Calu3 (cell line): ENCODE results near the gene ADIPOR2. TPM values are rescaled to one million over a fixed set of nuclear protein-coding genes. Genes with fewer than 3 reads are reported as not detected.
A peak's percentile ranks its signal among the peaks of the same experiment; 100 is the strongest.

Source experiments
- BruUV-seq: library from RNA; stranded (reverse); fragments of 400-500 nt; replicated peaks from 2 replicates; lab custom pipeline; 2021; lab: Mats Ljungman, UMichigan
- CTCF ChIA-PET: fragments of 300-600 bp; sonication (Branson Sonifier 250); formaldehyde crosslinking; loops from one replicate; lab custom pipeline; 2022; ENCODE audit warnings: antibody characterized with exemption; lab: Charles Lee
- DNase-seq: peaks from one replicate; pipeline ENCODE4 v3.0.0; 2022
- H3K27ac Mint-ChIP-seq: one replicate; pipeline ENCODE4 v1.8.0; 2022; ENCODE audit warnings: mixed read lengths; ENCODE audit not compliant: unreplicated experiment
- H3K27me3 Mint-ChIP-seq: one replicate; pipeline ENCODE4 v1.8.0; 2022; ENCODE audit warnings: mixed read lengths; ENCODE audit not compliant: unreplicated experiment
- H3K36me3 Mint-ChIP-seq: one replicate; pipeline ENCODE4 v1.8.0; 2022; ENCODE audit warnings: mild to moderate bottlenecking, moderate library complexity, mixed read lengths; ENCODE audit not compliant: insufficient read depth, unreplicated experiment
- H3K4me1 Mint-ChIP-seq: one replicate; pipeline ENCODE4 v1.8.0; 2022; ENCODE audit warnings: mild to moderate bottlenecking, low read depth, mixed read lengths; ENCODE audit not compliant: unreplicated experiment
- H3K4me3 Mint-ChIP-seq: one replicate; pipeline ENCODE4 v1.8.0; 2022; ENCODE audit warnings: mild to moderate bottlenecking, low read depth, moderate library complexity, mixed read lengths; ENCODE audit not compliant: unreplicated experiment
- H3K9me3 Mint-ChIP-seq: one replicate; pipeline ENCODE4 v1.8.0; 2022; ENCODE audit warnings: low read depth, mixed read lengths; ENCODE audit not compliant: unreplicated experiment
- intact Hi-C: fragments of 100-400 bp; cut with micrococcal nuclease; formaldehyde crosslinking; loops from one replicate; pipeline ENCODE4 v1.10.0; 2022; ENCODE audit not compliant: unreplicated experiment
- total RNA-seq: library from RNA; stranded (reverse); gene quantifications from 2 replicates; pipeline ENCODE4 v1.2.3, GENCODE V29; 2022
- TF ChIP-seq, protein P1 (sequence below): fragments of 200-600 bp; IDR thresholded peaks from one replicate; pipeline ENCODE4 v1.8.0; 2022; ENCODE audit warnings: antibody characterized with exemption; ENCODE audit not compliant: unreplicated experiment

The ADIPOR2 gene
- total RNA-seq, 1 experiment from 2014 or later, result 90.3 TPM

DNA sequence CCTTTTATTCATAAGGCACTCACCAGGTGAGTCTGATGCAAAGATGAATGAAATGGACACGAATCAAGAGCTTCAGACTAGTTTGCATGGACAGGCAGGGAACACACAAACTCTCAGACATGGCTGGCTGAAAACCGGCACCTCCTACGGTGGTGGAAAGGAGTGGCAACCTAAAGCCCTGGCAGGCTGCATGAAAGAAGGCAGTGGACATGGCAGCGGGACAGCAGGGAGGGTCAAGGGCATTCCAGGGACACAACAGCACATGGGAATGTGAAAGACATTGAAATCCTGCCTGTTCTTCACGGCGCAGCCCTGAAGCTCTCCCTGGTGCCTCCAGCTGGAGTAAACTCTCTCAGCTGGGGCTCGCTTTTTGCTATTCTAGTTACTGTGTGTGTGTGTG, 112.9 kb downstream of the ADIPOR2 start:
- intact Hi-C loops, result no loop called here
- BruUV-seq, result no TSS peak
- H3K27me3 Mint-ChIP-seq, result peaks cover 42% of the 10 kb centered on the region
- no peaks in the 10 kb centered on the region for H3K4me1 Mint-ChIP-seq
- H3K27ac Mint-ChIP-seq, result no peak overlapping the region
- H3K36me3 Mint-ChIP-seq, result no peaks in the 10 kb centered on the region
- no peak for DNase-seq
- CTCF ChIA-PET, result no interaction called here
- TF ChIP-seq, protein P1, sequence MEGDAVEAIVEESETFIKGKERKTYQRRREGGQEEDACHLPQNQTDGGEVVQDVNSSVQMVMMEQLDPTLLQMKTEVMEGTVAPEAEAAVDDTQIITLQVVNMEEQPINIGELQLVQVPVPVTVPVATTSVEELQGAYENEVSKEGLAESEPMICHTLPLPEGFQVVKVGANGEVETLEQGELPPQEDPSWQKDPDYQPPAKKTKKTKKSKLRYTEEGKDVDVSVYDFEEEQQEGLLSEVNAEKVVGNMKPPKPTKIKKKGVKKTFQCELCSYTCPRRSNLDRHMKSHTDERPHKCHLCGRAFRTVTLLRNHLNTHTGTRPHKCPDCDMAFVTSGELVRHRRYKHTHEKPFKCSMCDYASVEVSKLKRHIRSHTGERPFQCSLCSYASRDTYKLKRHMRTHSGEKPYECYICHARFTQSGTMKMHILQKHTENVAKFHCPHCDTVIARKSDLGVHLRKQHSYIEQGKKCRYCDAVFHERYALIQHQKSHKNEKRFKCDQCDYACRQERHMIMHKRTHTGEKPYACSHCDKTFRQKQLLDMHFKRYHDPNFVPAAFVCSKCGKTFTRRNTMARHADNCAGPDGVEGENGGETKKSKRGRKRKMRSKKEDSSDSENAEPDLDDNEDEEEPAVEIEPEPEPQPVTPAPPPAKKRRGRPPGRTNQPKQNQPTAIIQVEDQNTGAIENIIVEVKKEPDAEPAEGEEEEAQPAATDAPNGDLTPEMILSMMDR, result no peak
- H3K9me3 Mint-ChIP-seq, result peaks cover 2% of the 10 kb centered on the region
- H3K4me3 Mint-ChIP-seq, result no peak overlapping the region

DNA sequence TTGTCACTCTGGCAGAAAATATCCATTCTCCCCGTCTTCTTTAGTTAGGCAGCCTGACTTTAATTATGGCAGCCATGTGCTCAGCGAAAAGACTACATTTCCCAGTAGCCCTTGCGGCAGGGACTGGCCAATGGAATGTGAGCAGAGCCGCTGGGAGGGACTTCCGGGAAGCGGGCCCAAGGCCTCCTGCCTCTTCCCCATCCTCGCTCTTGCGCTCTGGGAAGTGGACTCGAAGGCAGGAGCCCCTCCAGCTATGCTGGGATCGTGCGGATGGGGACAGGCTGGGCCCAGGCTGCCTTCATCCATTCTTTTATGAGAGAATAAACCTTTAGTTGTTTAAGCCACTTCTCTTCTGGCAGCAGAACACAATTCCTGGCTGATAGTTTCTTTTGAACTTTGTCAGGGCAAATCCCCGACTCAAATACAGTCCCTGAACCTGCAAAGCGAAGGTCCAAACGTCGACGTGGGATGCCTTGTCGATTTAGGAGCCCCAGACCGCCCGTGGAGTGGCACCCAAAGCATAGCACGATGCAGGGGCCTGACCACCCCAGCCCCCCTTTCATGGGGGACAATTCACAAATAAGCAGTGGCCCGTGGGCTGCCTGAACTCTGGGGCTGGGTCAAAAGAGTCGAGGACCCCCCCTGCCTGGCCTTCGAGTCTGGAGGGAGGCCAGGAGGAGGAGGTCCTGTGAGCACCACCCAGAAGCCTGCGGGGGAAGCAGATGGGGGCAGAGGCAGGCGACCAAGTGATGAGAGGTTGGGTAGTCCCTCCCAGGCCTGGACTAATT, 113.9 kb downstream of the ADIPOR2 start:
- H3K27ac Mint-ChIP-seq, result no peak overlapping the region
- BruUV-seq, result no TSS peak

DNA sequence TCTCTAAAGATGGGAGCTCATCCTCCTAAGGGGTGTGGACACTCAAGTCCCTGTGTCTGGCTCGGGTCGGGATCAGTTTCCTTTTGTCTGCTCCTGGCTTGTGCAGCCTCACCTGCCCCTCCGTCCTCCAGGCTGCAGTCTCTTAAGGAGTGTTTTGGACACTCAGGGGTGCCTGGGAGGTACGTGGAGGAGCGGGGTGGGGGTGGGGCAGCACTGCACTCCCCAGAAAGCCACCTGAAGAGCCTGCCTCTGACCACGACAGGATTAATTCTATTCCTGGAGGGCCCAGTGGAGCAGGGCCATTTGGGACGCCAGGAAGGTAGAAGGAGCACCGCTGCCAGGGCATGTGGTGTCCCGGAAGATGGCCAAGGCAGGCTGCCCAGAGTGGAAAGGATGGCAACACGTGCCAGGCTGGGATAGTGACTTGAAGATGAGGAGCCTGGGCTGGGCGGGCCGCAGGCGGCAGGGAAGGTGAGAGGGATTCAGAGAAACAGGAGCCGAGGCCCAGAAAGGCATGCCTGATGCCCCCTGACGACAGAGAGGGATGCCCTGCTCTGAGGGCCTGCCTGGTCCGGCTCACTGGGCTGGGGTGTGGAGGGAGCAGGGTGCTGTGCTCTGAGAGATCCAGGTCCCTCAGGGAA, 114.7 kb downstream of the ADIPOR2 start:
- intact Hi-C loops, result no loop called here
- DNase-seq, result no peak
- TF ChIP-seq, protein P1, result no peak
- Mint-ChIP-seq H3K36me3 (no peaks in the 10 kb centered on the region), H3K9me3 (peaks cover 2% of the 10 kb centered on the region), H3K27ac (no peak overlapping the region), H3K4me3 (no peak overlapping the region), H3K27me3 (peaks cover 30% of the 10 kb centered on the region), H3K4me1 (no peaks in the 10 kb centered on the region)
- CTCF ChIA-PET, result no interaction called here
- no TSS peak for BruUV-seq

More for the DNA sequence above, 113.9 kb downstream of the ADIPOR2 start:
- Mint-ChIP-seq H3K27me3 (peaks cover 32% of the 10 kb centered on the region), H3K9me3 (peaks cover 2% of the 10 kb centered on the region), H3K4me3 (no peak overlapping the region), H3K36me3 (no peaks in the 10 kb centered on the region), H3K4me1 (no peaks in the 10 kb centered on the region)
- CTCF ChIA-PET, result no interaction called here
- intact Hi-C loops, result no loop called here
- peak; percentile 85 for DNase-seq
- TF ChIP-seq, protein P1, result no peak

DNA sequence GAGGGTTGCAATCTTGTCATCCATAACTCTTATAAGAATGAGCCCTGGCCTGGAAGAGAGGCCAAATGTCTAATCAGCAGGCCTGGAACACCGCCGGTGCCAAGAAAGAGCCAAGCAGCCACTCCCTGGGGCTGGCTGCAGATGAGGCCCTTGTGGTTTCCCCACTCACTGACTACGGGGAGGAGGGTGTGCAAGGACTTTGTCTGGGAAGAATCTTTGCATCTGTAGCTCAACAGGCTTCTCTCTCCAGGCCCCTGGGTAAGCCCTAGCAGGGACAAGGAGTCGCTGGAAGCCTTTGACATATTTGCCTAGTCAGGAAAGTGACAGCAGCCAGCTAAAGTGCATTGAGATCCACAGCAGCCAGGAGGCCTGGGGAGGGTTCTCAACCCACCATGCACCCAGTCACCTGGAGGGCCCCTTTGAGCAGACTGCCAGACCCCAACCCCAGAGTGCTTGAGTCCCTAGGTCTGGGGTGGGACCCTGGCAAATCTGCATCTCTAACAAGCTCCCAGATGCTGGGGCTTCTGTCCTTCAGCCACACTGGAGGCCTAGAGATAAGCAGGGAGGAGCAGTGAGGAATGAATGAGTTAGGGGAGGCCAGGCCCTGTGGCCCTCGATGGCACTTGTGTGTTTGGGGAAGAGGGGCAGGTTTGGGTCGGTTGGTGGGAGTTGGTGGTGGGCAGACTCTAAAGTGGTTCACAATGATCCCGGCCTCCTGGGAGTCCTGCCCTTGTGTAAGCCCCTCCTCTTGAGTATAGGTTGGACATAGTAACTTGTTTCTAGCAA, 115.6 kb downstream of the ADIPOR2 start:
- DNase-seq, result no peak
- H3K27ac Mint-ChIP-seq, result no peak overlapping the region
- CTCF ChIA-PET, result no interaction called here
- BruUV-seq, result no TSS peak
- peaks cover 2% of the 10 kb centered on the region for H3K9me3 Mint-ChIP-seq
- intact Hi-C loops, result no loop called here
- H3K36me3 Mint-ChIP-seq, result no peaks in the 10 kb centered on the region
- peaks cover 9% of the 10 kb centered on the region for H3K4me1 Mint-ChIP-seq
- no peak overlapping the region for H3K4me3 Mint-ChIP-seq
- peaks cover 30% of the 10 kb centered on the region for H3K27me3 Mint-ChIP-seq
- TF ChIP-seq, protein P1, result no peak
